Astrocyte of the spinal cord (primary cell): ENCODE measurements around the gene BICD1.
A peak's percentile ranks its signal among the peaks of the same experiment; 100 is the strongest.

Source experiments
- DNase-seq: peaks from one replicate; pipeline ENCODE4 v3.0.0; 2011; ENCODE audit warnings: low read depth, low spot score
- H3K4me3 ChIP-seq: 2 replicates; pipeline ENCODE4 v1.5.1; 2011; ENCODE audit warnings: low read depth, mild to moderate bottlenecking, low read length, moderate library complexity
- in situ Hi-C: cut with HindIII; loops from 2 replicates; pipeline ENCODE4 v1.10.0; 2017; ENCODE audit warnings: low sequenced_read_pairs
- TF ChIP-seq, protein P1 (sequence below): IDR thresholded peaks from 2 replicates; pipeline ENCODE4 v1.5.1; 2012; ENCODE audit warnings: low read depth, mild to moderate bottlenecking, low read length, inconsistent platforms

The BICD1 gene

DNA sequence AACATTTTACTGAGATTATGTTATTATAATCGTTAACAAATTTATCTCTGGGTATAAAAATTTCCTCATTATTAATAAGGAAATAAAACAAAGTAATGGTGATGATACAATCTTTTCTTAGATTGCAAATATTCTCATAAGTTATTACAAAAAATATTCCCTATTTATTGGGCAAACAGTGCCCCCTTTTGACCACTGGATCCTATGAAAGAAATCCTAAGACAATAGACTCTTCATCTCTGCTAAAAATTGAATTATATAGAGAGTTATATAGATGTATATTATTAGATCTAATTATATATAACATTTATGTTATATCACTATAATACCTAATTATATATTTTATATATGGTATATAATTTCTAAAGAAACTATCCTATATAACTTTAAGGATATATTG is 198.5 kb downstream of the BICD1 start:
- no peak overlapping the region for H3K4me3 ChIP-seq
- DNase-seq, result peak; percentile 55
- TF ChIP-seq, protein P1, sequence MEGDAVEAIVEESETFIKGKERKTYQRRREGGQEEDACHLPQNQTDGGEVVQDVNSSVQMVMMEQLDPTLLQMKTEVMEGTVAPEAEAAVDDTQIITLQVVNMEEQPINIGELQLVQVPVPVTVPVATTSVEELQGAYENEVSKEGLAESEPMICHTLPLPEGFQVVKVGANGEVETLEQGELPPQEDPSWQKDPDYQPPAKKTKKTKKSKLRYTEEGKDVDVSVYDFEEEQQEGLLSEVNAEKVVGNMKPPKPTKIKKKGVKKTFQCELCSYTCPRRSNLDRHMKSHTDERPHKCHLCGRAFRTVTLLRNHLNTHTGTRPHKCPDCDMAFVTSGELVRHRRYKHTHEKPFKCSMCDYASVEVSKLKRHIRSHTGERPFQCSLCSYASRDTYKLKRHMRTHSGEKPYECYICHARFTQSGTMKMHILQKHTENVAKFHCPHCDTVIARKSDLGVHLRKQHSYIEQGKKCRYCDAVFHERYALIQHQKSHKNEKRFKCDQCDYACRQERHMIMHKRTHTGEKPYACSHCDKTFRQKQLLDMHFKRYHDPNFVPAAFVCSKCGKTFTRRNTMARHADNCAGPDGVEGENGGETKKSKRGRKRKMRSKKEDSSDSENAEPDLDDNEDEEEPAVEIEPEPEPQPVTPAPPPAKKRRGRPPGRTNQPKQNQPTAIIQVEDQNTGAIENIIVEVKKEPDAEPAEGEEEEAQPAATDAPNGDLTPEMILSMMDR, result peak; percentile 52
- in situ Hi-C loops, result no loop called here

DNA sequence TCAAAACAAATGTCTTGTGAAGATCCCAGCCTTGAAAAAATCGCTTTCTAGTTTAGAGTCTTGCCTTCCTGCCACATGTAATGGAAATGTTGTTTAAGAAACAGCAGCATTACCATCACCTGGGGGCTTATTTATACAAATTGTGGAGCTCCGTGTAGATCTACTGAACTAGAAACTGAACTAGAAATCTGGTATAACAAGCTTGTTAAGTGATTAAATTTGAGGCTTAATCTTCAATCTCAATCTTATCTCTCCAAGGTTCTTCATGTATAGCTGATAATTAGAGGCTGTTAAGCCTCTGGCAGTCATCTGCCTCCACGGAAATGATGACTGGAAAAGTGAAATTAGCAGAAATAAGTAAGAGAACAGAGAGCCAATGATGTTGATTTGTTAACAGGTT is 200.7 kb downstream of the BICD1 start:
- TF ChIP-seq, protein P1, result no peak
- no peak overlapping the region for H3K4me3 ChIP-seq
- in situ Hi-C loops, result no loop called here
- DNase-seq, result no peak

DNA sequence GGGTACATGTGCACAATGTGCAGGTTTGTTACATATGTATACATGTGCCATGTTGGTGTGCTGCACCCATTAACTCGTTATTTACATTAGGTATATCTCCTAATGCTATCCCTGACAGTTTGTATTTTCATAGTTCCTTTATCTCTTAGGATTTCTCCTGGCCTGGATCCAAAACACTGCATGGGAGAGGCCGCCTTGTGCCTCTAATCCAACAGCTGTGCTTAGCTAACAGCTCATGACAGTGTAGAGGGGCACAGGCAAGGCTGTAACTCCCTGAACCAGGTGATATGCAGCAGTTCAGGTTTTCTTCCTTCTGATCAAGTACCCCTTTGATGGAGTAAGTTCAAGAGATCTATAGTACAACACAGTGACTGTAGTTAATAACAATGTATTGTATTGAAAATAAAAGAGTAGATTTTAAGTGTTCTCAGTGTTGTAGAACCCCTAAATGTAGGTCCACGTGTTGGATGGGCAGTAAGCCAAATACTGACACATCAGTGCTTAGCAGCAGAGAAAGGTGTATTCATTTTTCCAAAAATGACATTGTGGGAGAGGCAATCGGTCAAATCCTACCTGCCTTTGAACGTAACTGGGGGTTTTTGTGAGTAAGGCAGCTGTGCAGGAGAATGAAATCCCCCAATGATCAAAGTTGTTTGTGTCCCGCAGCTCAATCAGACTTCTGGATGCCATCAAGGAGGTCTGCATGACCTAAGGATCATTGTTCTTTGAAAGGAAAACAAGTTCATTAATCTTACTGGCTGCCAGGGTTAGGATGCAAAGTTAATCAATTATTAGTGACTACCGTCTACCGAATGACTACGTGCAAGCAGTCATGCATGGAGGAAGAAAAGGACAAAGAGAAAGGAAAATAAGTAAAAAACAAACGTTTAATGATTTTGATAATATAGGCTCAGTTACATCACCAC is 203.4 kb downstream of the BICD1 start:
- in situ Hi-C loops, result no loop called here
- TF ChIP-seq, protein P1, result no peak
- DNase-seq, result no peak
- no peak overlapping the region for H3K4me3 ChIP-seq

DNA sequence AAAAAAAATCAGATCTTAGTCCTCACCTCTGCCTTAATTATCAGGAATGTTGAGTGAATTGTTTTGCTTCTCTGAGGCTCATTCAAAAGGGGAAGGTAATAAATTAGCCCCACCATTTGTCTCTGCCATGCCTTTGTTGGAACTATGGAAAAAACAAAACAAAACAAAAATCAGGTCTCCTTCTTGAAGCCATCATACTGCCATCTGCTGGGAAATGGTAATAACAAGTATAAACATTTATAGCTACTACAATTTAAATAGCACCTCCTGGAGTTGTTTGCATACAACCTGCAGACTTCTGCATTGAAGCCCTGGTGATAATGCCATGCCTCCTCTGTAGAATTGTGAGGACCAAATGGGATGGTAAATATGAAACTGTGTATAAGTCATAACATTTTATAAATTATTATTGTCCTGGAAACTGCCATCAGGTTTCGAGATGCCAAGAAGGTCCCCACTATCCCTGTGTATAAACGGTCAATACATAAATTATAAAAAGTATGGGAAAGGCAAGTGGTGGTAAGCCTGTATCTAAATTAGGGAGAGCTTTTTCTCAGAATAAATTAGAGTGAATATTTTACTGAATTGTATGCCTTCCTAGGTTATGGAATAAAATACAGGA is 205.5 kb downstream of the BICD1 start:
- TF ChIP-seq, protein P1, result peak; percentile 53
- DNase-seq, result peak; percentile 63
- no peak overlapping the region for H3K4me3 ChIP-seq
- in situ Hi-C loops, result no loop called here

DNA sequence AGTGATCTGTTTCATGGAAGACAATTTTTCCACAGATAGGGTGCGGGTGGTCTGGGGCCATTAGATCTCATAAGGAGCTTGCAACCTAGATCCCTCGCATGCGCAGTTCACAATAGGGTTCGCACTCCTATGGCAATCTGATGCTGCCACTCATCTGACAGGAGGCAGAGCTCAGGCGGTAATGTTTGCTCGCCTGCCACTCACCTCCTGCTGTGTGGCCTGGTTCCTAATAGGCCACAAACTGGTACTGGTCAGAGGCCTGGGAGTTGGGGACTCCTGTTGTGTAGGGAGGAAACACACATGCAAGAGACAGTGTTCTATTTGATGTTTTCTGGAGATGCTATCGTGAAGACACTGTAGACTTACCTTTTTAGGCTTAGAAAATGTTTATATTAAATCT is 215.7 kb downstream of the BICD1 start:
- H3K4me3 ChIP-seq, result no peak overlapping the region
- no peak for DNase-seq
- TF ChIP-seq, protein P1, result no peak
- in situ Hi-C loops, result no loop called here

DNA sequence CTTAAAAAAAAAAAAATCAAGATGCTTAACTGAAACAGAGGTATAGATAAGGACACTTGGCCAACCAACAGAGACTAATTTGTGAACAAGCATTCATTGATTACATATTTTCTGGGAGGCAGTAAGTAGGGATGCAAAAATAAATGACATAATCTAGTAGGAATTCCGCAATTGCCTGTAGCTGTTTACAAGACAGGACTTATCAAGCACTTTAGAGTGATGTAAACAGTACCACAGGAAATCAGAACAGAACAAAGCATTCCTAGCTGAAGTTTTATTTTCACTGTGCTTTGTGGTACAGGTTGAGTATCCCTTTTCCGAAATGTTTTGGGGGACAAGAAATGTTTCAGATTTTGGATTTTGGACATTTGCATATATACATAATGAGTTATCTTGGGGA is 224.5 kb downstream of the BICD1 start:
- in situ Hi-C loops, result no loop called here
- DNase-seq, result no peak
- TF ChIP-seq, protein P1, result no peak

More for the DNA sequence above, 224.5 kb downstream of the BICD1 start:
- no peak overlapping the region for H3K4me3 ChIP-seq
